ENCODE data around the gene PTPRM.

DNA sequence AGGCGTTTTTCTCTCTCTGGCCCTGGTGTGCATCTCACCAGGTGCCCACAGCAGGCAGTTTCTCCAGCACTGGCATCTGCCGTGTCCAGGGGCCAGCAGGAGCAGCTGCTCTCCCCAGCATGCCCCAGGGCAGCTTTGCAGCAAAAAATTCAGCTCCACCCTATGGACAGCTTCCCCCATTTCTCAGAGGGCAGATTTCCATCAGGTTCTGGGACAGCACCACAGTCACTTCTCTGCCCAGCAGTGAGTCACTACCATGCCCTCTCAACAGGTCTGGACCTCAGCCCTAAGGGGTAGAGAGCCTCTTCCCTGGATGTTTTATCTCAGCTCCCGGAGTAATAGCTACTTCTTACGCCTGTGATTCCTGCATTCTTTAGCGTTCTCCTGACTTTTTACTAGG lies 871.9 kb downstream of the PTPRM start:
- no peak for TF ChIP-seq YY1 (IDR thresholded peaks at IDR 0.05; ENCODE audit: insufficient read depth, insufficient read length)
- TF ChIP-seq ZNF274 (IDR thresholded peaks at IDR 0.05; ENCODE audit: low read depth, low read length) = no peak
- TF ChIP-seq SUZ12 (IDR thresholded peaks at IDR 0.05; ENCODE audit: extremely low read depth, insufficient read depth, insufficient read length) = no peak
